Testis (tissue), 3 donors: ENCODE results near the gene OR6B1. TPM values are rescaled to one million over a fixed set of nuclear protein-coding genes. Genes with fewer than 3 reads are reported as not detected.

Experiments used
- DNase-seq: peaks from one replicate; pipeline ENCODE4 v3.0.0-alpha.2; 2019
- H3K27ac ChIP-seq, 2 donors: fragments of 200-600 bp; sonication (generic); one replicate each; pipeline ENCODE4 v1.5.1; 2019
- H3K27me3 ChIP-seq: fragments of 200-600 bp; sonication (generic); one replicate; pipeline ENCODE4 v1.5.1; 2019
- H3K36me3 ChIP-seq: fragments of 200-600 bp; sonication (generic); one replicate; pipeline ENCODE4 v1.5.1; 2017; ENCODE audit warnings: low read depth; ENCODE audit errors: missing control alignments
- H3K4me1 ChIP-seq: fragments of 200-600 bp; sonication (generic); one replicate; pipeline ENCODE4 v1.5.1; 2019
- H3K4me3 ChIP-seq, 2 donors: fragments of 200-600 bp; sonication (generic); one replicate each; pipeline ENCODE4 v1.5.1; 2017 to 2019
- H3K9me3 ChIP-seq: fragments of 200-600 bp; sonication (generic); one replicate; pipeline ENCODE4 v1.5.1; 2017
- POLR2A ChIP-seq: fragments of 450-650 bp; IDR thresholded peaks from one replicate; pipeline ENCODE4 v1.6.1; 2017; ENCODE audit warnings: antibody characterized with exemption, mild to moderate bottlenecking, moderate library complexity
- WGBS, 2 donors: methylation state at CpG; one replicate each; pipeline ENCODE4 v1.1.5; 2018; 5-methylcytosine and 5-hydroxymethylcytosine counted together
- intact Hi-C: fragments of 100-400 bp; cut with DNase I; formaldehyde crosslinking; loops from one replicate; pipeline ENCODE4 v1.15.1; 2023; ENCODE audit warnings: low total_unique reads
- polyA plus RNA-seq: library from polyadenylated mRNA; stranded (reverse); fragments of 350-450 nt; fragmentation: Illumina TruSeq; extraction: RNeasy Lipid Tissue Mini Kit (QIAGEN cat#74804); gene quantifications from one replicate; pipeline ENCODE4 v1.2.3, GENCODE V29; 2014; ENCODE audit warnings: low read depth, low replicate concordance; ENCODE audit not compliant: insufficient read depth
- total RNA-seq, 2 donors: library from RNA; depleted of rRNA; stranded (reverse); fragments of >200 nt; gene quantifications; one replicate each; pipeline ENCODE4 v1.2.3, GENCODE V29; 2016
- TF ChIP-seq, protein P1 (sequence below), 3 experiments: fragments of 450-650 bp in 2 of 3; fragments of 200-600 bp in 1 of 3; sonication (generic) in 1 of 3; IDR thresholded peaks; one replicate each; pipeline ENCODE4 v1.5.1; 2016 to 2019; ENCODE audit warnings: antibody characterized with exemption in 3 of 3, mild to moderate bottlenecking in 2 of 3, moderate library complexity in 1 of 3

The OR6B1 gene
- total and polyA plus RNA-seq, 3 donors from 2014 or later, result 0.53 to 1.8 (median 1.4) TPM

GRCh38 chr7:144019457-144019856, 19.3 kb downstream of the OR6B1 start:
- no peak overlapping the region for H3K4me3 ChIP-seq
- 33 to 39% methylated on average over 2 of the region's 2 CpGs for WGBS, 2 donors
- intact Hi-C loops, result no loop called here
- H3K36me3 ChIP-seq, result no peaks in the 10 kb centered on the region
- no peak overlapping the region for H3K27ac ChIP-seq
- peak; percentile 17 for DNase-seq
- H3K4me1 ChIP-seq, result no peaks in the 10 kb centered on the region
- H3K9me3 ChIP-seq, result no peaks in the 10 kb centered on the region
- TF ChIP-seq, protein P1, sequence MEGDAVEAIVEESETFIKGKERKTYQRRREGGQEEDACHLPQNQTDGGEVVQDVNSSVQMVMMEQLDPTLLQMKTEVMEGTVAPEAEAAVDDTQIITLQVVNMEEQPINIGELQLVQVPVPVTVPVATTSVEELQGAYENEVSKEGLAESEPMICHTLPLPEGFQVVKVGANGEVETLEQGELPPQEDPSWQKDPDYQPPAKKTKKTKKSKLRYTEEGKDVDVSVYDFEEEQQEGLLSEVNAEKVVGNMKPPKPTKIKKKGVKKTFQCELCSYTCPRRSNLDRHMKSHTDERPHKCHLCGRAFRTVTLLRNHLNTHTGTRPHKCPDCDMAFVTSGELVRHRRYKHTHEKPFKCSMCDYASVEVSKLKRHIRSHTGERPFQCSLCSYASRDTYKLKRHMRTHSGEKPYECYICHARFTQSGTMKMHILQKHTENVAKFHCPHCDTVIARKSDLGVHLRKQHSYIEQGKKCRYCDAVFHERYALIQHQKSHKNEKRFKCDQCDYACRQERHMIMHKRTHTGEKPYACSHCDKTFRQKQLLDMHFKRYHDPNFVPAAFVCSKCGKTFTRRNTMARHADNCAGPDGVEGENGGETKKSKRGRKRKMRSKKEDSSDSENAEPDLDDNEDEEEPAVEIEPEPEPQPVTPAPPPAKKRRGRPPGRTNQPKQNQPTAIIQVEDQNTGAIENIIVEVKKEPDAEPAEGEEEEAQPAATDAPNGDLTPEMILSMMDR (IDR thresholded peaks at IDR 0.05), result no peak
- no peak for TF ChIP-seq POLR2A
- H3K27me3 ChIP-seq, result no peaks in the 10 kb centered on the region

DNA sequence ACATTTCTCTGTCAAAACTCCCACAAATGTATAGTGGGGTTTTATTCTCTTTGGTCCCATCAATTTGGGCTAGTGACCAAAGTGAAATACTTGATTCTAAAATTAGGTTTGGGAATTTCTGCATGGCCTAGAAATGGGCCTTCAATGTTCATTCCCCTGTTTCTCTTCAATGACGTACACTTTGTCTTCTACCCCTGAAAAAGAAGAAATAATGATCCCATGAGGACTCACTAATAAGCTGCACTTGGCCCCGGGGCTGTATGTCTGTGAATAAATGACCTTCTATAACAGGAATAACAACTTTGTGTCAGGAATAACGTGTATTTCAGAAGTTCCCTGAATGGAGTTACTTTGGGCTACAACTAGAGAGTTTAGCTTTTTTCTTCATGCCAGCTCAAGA, 20.2 kb downstream of the OR6B1 start:
- Histone ChIP-seq H3K27ac (no peak overlapping the region), H3K36me3 (no peaks in the 10 kb centered on the region), H3K4me1 (no peaks in the 10 kb centered on the region), H3K27me3 (no peaks in the 10 kb centered on the region), H3K4me3 (no peak overlapping the region), H3K9me3 (no peaks in the 10 kb centered on the region)
- 61 to 64% methylated on average over 3 of the region's 3 CpGs for WGBS, 2 donors
- no peak for DNase-seq
- intact Hi-C loops, result no loop called here
- no peak for TF ChIP-seq POLR2A
- TF ChIP-seq, protein P1 (IDR thresholded peaks at IDR 0.05), result no peak

- Histone ChIP-seq H3K36me3 (no peaks in the 10 kb centered on the region), H3K9me3 (no peaks in the 10 kb centered on the region), H3K4me3 (no peak overlapping the region), H3K27me3 (no peaks in the 10 kb centered on the region), H3K4me1 (no peaks in the 10 kb centered on the region), H3K27ac (no peak overlapping the region)
- TF ChIP-seq, protein P1 (IDR thresholded peaks at IDR 0.05), result no peak
- no peak for TF ChIP-seq POLR2A
- intact Hi-C loops, result no loop called here
- no peak for DNase-seq
Measured at GRCh38 chr7:144022169-144022568, 22.0 kb downstream of the OR6B1 start.

DNA sequence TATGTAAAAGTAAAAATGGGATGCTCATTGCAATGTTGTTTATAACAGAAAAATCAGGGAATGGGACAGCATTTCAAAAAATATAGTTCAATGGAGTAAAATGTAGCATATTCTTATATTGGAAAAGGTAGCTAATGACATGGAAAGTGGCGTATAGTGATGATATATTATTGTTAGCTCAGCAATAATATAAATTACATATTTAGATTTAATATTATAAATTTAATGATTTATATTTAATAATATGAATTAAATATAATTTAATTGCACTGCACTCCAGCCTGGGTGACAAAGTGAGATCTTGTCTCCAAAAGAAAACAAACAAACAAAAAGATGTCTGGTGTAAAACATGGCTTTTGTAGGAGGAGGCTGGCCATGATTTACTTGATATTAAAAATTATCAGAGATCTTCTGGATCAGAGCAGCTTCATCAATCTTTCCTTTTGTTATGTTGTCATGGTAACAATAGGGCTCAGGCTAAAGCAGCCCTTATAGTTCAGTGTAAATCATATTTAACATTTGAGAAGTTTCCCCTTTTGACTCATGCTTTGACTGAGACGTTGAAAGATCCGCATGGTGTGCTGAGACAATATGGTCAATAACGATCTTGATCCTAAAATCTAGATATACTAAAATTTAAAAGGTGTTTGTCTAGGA, 23.2 kb downstream of the OR6B1 start:
- 87 to 89% methylated on average over 4 of the region's 4 CpGs for WGBS, 2 donors
- Histone ChIP-seq H3K27me3 (no peaks in the 10 kb centered on the region), H3K4me3 (no peak overlapping the region), H3K4me1 (no peaks in the 10 kb centered on the region), H3K27ac (no peak overlapping the region), H3K9me3 (no peaks in the 10 kb centered on the region), H3K36me3 (no peaks in the 10 kb centered on the region)
- DNase-seq, result no peak
- intact Hi-C loops, result no loop called here
- TF ChIP-seq, protein P1 (IDR thresholded peaks at IDR 0.05), result no peak
- no peak for TF ChIP-seq POLR2A

DNA sequence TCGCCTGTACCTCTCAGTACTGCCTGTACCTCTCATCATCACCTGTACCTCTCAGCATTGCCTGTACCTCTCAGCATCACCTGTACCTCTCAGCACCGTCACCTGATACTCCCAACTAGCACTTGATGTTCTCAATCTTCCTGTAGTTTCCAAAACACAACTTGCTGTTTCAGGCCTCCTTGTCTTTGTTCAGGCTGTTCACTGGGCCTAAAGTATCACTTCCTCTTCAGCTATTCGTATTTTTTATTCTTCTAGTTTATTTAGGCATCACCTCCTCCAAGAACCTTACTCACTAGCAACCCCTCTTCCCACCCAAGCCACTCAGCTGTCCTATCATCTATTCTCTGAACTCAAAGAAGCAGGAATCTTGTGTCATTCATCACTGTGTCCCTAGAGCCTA, 24.1 kb downstream of the OR6B1 start:
- no peaks in the 10 kb centered on the region for H3K9me3 ChIP-seq
- intact Hi-C loops, result no loop called here
- TF ChIP-seq, protein P1 (IDR thresholded peaks at IDR 0.05), result no peak
- no peak for DNase-seq
- no peaks in the 10 kb centered on the region for H3K36me3 ChIP-seq
- WGBS, 2 donors, result 72 to 92% methylated on average over 3 of the region's 3 CpGs
- H3K27me3 ChIP-seq, result no peaks in the 10 kb centered on the region
- H3K4me3 ChIP-seq, result no peak overlapping the region
- H3K27ac ChIP-seq, result no peak overlapping the region
- no peaks in the 10 kb centered on the region for H3K4me1 ChIP-seq
